GM13977 (cell line): Measurements from ENCODE around the gene ABHD8.
A peak's percentile ranks its signal among the peaks of the same experiment; 100 is the strongest.

Experiments used
- DNase-seq: peaks from one replicate; pipeline ENCODE4 v3.0.0; 2012; ENCODE audit warnings: low spot score
- CTCF ChIP-seq: IDR thresholded peaks from 2 replicates; pipeline ENCODE4 v1.5.1; 2012; ENCODE audit warnings: mild to moderate bottlenecking, control low read depth; ENCODE audit not compliant: insufficient read depth; ENCODE audit errors: extremely low read depth, missing control alignments
- in situ Hi-C: fragments of 300-500 bp; cut with MboI; formaldehyde crosslinking; loops from one replicate; pipeline ENCODE4 v1.12.0; 2022; ENCODE audit warnings: low sequenced_read_pairs, low pct_unique_long_range_greater_than_20kb, mixed read lengths, inconsistent platforms; ENCODE audit not compliant: unreplicated experiment

The ABHD8 gene

GRCh38 chr19:17263712-17264640, 39.2 kb downstream of the ABHD8 start:
- TF ChIP-seq CTCF: no peak
- in situ Hi-C loops: no loop called here
- no peak for DNase-seq

GRCh38 chr19:17262557-17262956, 40.7 kb downstream of the ABHD8 start:
- in situ Hi-C loops: no loop called here
- DNase-seq: no peak
- TF ChIP-seq CTCF: no peak

GRCh38 chr19:17260842-17261325, 42.3 kb downstream of the ABHD8 start:
- in situ Hi-C loops: no loop called here
- peak; percentile 97 for TF ChIP-seq CTCF
- DNase-seq: peak; percentile 95

- in situ Hi-C loops: no loop called here
- no peak for DNase-seq
- no peak for TF ChIP-seq CTCF
Measured at GRCh38 chr19:17259934-17260333, 43.3 kb downstream of the ABHD8 start.

- DNase-seq: no peak
- in situ Hi-C loops: no loop called here
- TF ChIP-seq CTCF: no peak
Measured at GRCh38 chr19:17259118-17259780, 44.0 kb downstream of the ABHD8 start.

GRCh38 chr19:17256130-17256529, 47.1 kb downstream of the ABHD8 start:
- in situ Hi-C loops: no loop called here
- no peak for TF ChIP-seq CTCF
- no peak for DNase-seq
